B cell (primary cell): ENCODE data around the gene MAP7. TPM values are rescaled to one million over a fixed set of nuclear protein-coding genes. Genes with fewer than 3 reads are reported as not detected.

Experiments
- ATAC-seq: fragments of 200-7000 bp; cut with Tn5 transposase; one replicate; pipeline ENCODE4 v1.10.0; 2021; ENCODE audit warnings: low read depth, mild to moderate bottlenecking, moderate number of reproducible peaks, moderate library complexity
- CTCF ChIA-PET: fragments of 350-600 bp; sonication (Branson Sonifier 250); formaldehyde crosslinking; loops from one replicate; lab custom pipeline; 2021; ENCODE audit warnings: antibody characterized with exemption, inconsistent platforms; lab: Charles Lee
- POLR2A ChIA-PET: fragments of 350-600 bp; sonication (Branson Sonifier 250); formaldehyde crosslinking; loops from one replicate; lab custom pipeline; 2021; ENCODE audit warnings: antibody characterized with exemption; lab: Charles Lee
- DNase-seq: peaks from one replicate; pipeline ENCODE4 v3.0.0; 2013
- H2AFZ ChIP-seq: 2 replicates; pipeline ENCODE4 v1.6.1; 2012; ENCODE audit warnings: mild to moderate bottlenecking, low read depth, low read length; ENCODE audit not compliant: insufficient read depth, poor library complexity, severe bottlenecking
- H3K27ac ChIP-seq, 2 donors: 1 replicate in 1 of 2; 2 replicates in 1 of 2; pipeline ENCODE4 v1.5.1; 2012 to 2013; ENCODE audit warnings: low read length in 2 of 2, mild to moderate bottlenecking in 2 of 2, moderate library complexity in 1 of 2
- H3K27me3 ChIP-seq, 4 experiments: fragments of 200-600 bp in 1 of 4; sonication (generic) in 1 of 4; replicated peaks in 1 of 4; 1 replicate in 2 of 4; 2 replicates in 2 of 4; pipeline versions ENCODE4 v1.6.1 to v1.7.0; 2013 to 2016; ENCODE audit warnings: low read length in 3 of 4, mild to moderate bottlenecking in 2 of 4, mixed read lengths in 1 of 4, moderate library complexity in 1 of 4; ENCODE audit not compliant: insufficient read depth in 4 of 4, control insufficient read depth in 3 of 4; ENCODE audit errors: control extremely low read depth in 1 of 4
- H3K36me3 ChIP-seq, 2 experiments: replicated peaks in 1 of 2; 1 replicate in 1 of 2; 2 replicates in 1 of 2; pipeline versions ENCODE4 v1.6.1 to v1.7.1; 2013; ENCODE audit warnings: low read length in 1 of 2; ENCODE audit not compliant: insufficient read depth in 2 of 2, control insufficient read depth in 1 of 2; ENCODE audit errors: control extremely low read depth in 1 of 2, extremely low read depth in 1 of 2
- H3K4me1 ChIP-seq, 2 donors: fragments of 200-600 bp in 1 of 2; sonication (generic) in 1 of 2; 1 replicate in 1 of 2; 2 replicates in 1 of 2; pipeline versions ENCODE4 v1.5.1 to v1.6.1; 2013 to 2017; ENCODE audit warnings: low read length in 2 of 2; ENCODE audit not compliant: control insufficient read depth in 2 of 2, insufficient read depth in 2 of 2
- H3K4me2 ChIP-seq: replicated peaks from 2 replicates; pipeline ENCODE3; 2012; ENCODE audit warnings: mild to moderate bottlenecking, low read depth, low read length; ENCODE audit not compliant: poor library complexity, severe bottlenecking
- H3K4me3 ChIP-seq, 5 experiments: fragments of 200-600 bp in 1 of 5; sonication (generic) in 1 of 5; 1 replicate in 3 of 5; 2 replicates in 2 of 5; pipeline versions ENCODE4 v1.5.1 to v1.7.0; 2011 to 2016; ENCODE audit warnings: low read length in 4 of 5, mild to moderate bottlenecking in 4 of 5, low read depth in 2 of 5, control low read depth in 1 of 5, moderate library complexity in 1 of 5; ENCODE audit not compliant: insufficient read depth in 1 of 5; ENCODE audit errors: control extremely low read depth in 1 of 5, extremely low read depth in 1 of 5
- H3K79me2 ChIP-seq: fragments of 200-600 bp; sonication (generic); one replicate; pipeline ENCODE4 v1.6.0; 2016; ENCODE audit warnings: low read length; ENCODE audit not compliant: control insufficient read depth, insufficient read depth
- H3K9ac ChIP-seq: fragments of 200-600 bp; sonication (generic); 2 replicates; pipeline ENCODE4 v1.6.1; 2017; ENCODE audit warnings: mild to moderate bottlenecking, low read length, moderate library complexity
- H3K9me3 ChIP-seq, 3 donors: one replicate each; pipeline versions ENCODE4 v1.6.1 to v1.7.1; 2013; ENCODE audit warnings: low read length in 2 of 3; ENCODE audit not compliant: control insufficient read depth in 2 of 3, insufficient read depth in 1 of 3; ENCODE audit errors: control extremely low read depth in 1 of 3
- H4K20me1 ChIP-seq: 2 replicates; pipeline ENCODE4 v1.6.0; 2012; ENCODE audit warnings: mild to moderate bottlenecking, low read length; ENCODE audit not compliant: insufficient read depth, control insufficient read depth, poor library complexity, severe bottlenecking
- H3K27ac Mint-ChIP-seq: one replicate; pipeline ENCODE4 v1.8.0; 2021; ENCODE audit warnings: mixed read lengths
- H3K27me3 Mint-ChIP-seq: one replicate; pipeline ENCODE4 v1.8.0; 2021; ENCODE audit warnings: mixed read lengths
- H3K4me1 Mint-ChIP-seq: one replicate; pipeline ENCODE4 v1.8.0; 2021; ENCODE audit warnings: mixed read lengths
- H3K4me3 Mint-ChIP-seq: one replicate; pipeline ENCODE4 v1.8.0; 2021; ENCODE audit warnings: mixed read lengths
- H3K9me3 Mint-ChIP-seq: one replicate; pipeline ENCODE4 v1.8.0; 2022; ENCODE audit warnings: mixed read lengths; ENCODE audit not compliant: insufficient read depth
- EZH2 ChIP-seq: IDR thresholded peaks from 2 replicates; pipeline ENCODE4 v1.6.1; 2012; ENCODE audit warnings: borderline replicate concordance, low read depth, mild to moderate bottlenecking, moderate library complexity, low read length; ENCODE audit not compliant: insufficient read depth, poor library complexity, severe bottlenecking
- WGBS: methylation state at CpG from one replicate; pipeline ENCODE4 v1.1.5; 2013; ENCODE audit warnings: missing lambda C conversion rate; ENCODE audit not compliant: insufficient coverage; 5-methylcytosine and 5-hydroxymethylcytosine counted together
- intact Hi-C: fragments of 100-400 bp; cut with micrococcal nuclease; formaldehyde crosslinking; loops from one replicate; pipeline ENCODE4 v1.10.0; 2022
- polyA plus RNA-seq: library from polyadenylated mRNA; depleted of rRNA; stranded (reverse); fragments of >200 nt; gene quantifications from 2 replicates; pipeline ENCODE4 v1.2.3, GENCODE V29; 2012
- total RNA-seq, 2 donors: library from RNA; stranded (reverse); fragments of 120-200 nt in 1 of 2; gene quantifications; 1 replicate in 1 of 2; 2 replicates in 1 of 2; pipeline versions ENCODE4 v1.2.3 to v1.2.4, GENCODE V29; 2013 to 2022
- TF ChIP-seq, protein P1 (sequence below): fragments of 200-600 bp; IDR thresholded peaks from one replicate; pipeline ENCODE4 v1.8.0; 2022; ENCODE audit warnings: antibody characterized with exemption, mild to moderate bottlenecking

The MAP7 gene
- total and polyA plus RNA-seq, 2 donors (not counting 1 experiment from before 2014, with no cell fraction given), result 0.34 to 0.64 TPM

DNA sequence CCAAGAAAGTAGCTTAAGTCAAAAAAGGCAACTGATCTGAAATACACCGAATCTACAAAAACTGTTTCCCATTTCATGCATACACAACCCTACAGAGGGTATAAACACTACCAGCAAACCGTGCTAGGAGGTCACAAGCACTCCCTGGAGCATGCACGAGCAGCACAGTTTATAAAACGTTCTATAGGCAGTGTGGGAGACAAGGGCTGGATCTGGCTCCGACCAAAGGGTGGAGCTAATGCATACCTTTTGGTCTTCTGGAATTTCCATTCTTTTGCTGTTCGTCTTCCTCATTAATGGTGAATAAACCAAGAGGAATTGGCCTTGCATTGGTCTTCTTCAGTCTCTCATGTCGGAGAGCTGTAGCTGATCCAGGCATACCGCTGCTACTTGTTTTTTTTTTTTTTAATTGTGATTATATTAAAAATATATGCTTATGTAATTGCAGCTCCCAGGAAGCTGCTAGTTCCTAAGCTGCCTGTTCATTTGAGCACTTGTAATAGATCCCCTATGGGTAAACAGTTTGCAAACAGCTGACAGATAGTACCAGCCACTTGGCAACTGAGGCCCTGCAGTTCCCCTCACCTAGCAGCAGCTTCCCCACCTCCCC is 24.5 kb downstream of the MAP7 start:
- Histone ChIP-seq H3K27ac (no peak overlapping the region), H3K4me3 (no peak overlapping the region), H3K9ac (no peak overlapping the region), H3K79me2 (no peaks in the 10 kb centered on the region), H4K20me1 (no peaks in the 10 kb centered on the region), H3K27me3 (peaks cover 0 to 11% (median 4%) of the 10 kb centered on the region in 4 experiments), H3K4me2 (peak overlapping the region; percentile 34), H3K36me3 (no peaks in the 10 kb centered on the region), H2AFZ (peak overlapping the region; percentile 34), H3K9me3 (no peaks in the 10 kb centered on the region), H3K4me1 (peaks cover 12 to 13% of the 10 kb centered on the region in 2 donors)
- Mint-ChIP-seq H3K4me3 (peak overlapping the region; percentile 4), H3K27ac (no peak overlapping the region), H3K4me1 (peaks cover 16% of the 10 kb centered on the region), H3K27me3 (peaks cover 37% of the 10 kb centered on the region), H3K9me3 (no peaks in the 10 kb centered on the region)
- ChIA-PET POLR2A (no interaction called here), CTCF (interaction anchor here (1.7 kb wide), 1 partner anchor 25 kb away, joined by 5 read pairs; the partner anchor contains the start of gene MAP7)
- TF ChIP-seq, protein P1, sequence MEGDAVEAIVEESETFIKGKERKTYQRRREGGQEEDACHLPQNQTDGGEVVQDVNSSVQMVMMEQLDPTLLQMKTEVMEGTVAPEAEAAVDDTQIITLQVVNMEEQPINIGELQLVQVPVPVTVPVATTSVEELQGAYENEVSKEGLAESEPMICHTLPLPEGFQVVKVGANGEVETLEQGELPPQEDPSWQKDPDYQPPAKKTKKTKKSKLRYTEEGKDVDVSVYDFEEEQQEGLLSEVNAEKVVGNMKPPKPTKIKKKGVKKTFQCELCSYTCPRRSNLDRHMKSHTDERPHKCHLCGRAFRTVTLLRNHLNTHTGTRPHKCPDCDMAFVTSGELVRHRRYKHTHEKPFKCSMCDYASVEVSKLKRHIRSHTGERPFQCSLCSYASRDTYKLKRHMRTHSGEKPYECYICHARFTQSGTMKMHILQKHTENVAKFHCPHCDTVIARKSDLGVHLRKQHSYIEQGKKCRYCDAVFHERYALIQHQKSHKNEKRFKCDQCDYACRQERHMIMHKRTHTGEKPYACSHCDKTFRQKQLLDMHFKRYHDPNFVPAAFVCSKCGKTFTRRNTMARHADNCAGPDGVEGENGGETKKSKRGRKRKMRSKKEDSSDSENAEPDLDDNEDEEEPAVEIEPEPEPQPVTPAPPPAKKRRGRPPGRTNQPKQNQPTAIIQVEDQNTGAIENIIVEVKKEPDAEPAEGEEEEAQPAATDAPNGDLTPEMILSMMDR, result no peak
- TF ChIP-seq EZH2, result no peak
- ATAC-seq (no peak), DNase-seq (no peak)
- WGBS, result 0% methylated on average over 3 of the region's 8 CpGs
- intact Hi-C loops, result no loop called here

DNA sequence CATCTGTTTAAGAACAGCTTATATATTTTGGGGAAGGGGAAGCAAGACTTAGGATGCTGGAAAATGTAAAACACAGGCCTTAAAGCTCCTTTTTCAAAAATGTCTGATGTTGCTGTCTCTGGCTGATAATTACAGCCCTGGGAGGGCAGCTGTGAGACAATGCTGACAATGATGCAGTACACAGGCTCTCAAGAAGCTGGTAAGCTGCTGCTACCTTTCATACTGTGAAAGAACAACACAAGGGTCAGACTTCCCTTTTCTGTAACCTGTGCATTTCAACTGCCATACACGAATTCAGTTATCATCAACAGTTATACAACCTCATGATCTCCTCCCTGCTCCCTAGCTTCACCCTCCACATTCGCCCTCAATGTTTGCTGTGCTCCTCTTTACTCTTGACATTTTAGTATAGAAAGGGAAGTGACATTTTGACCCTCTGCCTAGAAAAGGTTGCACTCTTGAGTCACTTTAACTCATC is 25.2 kb downstream of the MAP7 start:
- Histone ChIP-seq H3K27me3 (peaks cover 0 to 11% (median 6%) of the 10 kb centered on the region in 4 experiments), H2AFZ (peak overlapping the region; percentile 34), H3K4me3 (no peak overlapping the region), H3K27ac (no peak overlapping the region), H3K4me2 (no peak overlapping the region), H3K36me3 (no peaks in the 10 kb centered on the region), H4K20me1 (no peaks in the 10 kb centered on the region), H3K79me2 (no peaks in the 10 kb centered on the region), H3K9ac (no peak overlapping the region), H3K9me3 (no peaks in the 10 kb centered on the region), H3K4me1 (peaks cover 12 to 13% of the 10 kb centered on the region in 2 donors)
- ChIA-PET CTCF (interaction anchor here (1.7 kb wide), 1 partner anchor 25 kb away, joined by 5 read pairs; the partner anchor contains the start of gene MAP7), POLR2A (no interaction called here)
- 0% methylated on average over 1 of the region's 2 CpGs for WGBS
- no peak for TF ChIP-seq EZH2
- TF ChIP-seq, protein P1, result no peak
- intact Hi-C loops, result no loop called here
- Mint-ChIP-seq H3K4me1 (peaks cover 16% of the 10 kb centered on the region), H3K27ac (no peak overlapping the region), H3K9me3 (no peaks in the 10 kb centered on the region), H3K4me3 (no peak overlapping the region), H3K27me3 (peaks cover 40% of the 10 kb centered on the region)
- ATAC-seq, result no peak
- peak; percentile 12 for DNase-seq
